ENCODE measurements around the gene CFAP99.

The CFAP99 gene

GRCh38 chr4:2432004-2432403 lies 13.2 kb downstream of the CFAP99 start:
- no peak for DNase-seq

- DNase-seq: no peak
These were observed 14.3 kb downstream of the CFAP99 start for GRCh38 chr4:2432991-2433530.

DNA sequence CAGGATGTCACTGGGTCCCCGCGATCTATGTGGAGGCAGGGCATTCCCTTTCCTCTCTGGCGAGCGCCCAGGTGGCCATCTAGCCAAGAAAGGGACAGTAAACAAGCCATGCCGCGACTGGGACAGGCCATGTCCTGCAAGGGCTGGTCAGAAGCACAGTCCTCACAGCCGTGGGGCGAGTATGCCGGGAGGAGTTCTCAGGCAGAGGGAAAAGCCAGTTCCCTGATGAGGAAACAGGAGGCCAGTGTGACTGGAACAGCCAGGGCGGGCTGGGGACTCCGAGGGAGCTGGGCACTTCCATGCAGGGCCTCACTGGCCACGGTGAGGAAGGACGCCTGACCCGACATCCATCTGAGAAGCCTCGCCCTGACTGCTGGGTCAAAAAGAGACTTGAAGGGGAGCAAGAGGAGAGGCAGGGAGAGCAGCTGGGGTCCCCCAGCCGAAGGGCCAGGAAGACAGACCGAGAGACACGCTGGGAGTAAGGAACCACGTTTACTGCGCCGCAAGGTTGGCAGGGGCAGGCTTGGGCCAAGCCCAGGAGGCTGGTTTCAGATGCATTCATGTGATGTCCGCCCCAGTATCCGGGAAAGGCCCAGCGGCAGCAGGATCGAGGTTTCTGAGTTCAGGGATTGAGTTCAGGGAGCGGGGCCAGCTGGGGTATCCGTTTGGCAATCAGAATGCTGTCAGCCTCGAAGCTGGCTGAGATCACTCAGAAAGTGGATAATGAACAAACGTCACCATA lies 15.0 kb downstream of the CFAP99 start:
- no peak for DNase-seq

DNA sequence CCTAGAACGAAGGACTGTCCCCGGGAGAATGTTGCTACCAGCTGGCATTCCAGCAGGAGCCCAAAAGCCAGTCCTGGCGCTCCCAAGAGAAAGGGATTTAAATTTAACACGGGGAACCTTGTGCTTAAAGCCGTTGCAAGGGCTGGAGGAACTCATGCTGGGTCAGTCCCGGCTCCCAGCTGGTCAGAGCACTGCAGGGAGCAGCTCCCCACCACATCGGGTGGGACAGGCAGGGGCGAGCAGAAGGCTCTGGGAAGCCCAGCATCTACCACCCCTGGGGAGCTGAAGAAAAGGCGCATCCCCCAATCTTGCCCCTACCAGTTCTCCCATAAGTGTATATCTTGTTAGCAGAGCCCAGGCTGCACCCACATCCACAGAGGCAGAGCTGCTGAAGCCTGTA lies 15.7 kb downstream of the CFAP99 start:
- DNase-seq: no peak

GRCh38 chr4:2436301-2436700 lies 17.5 kb downstream of the CFAP99 start:
- DNase-seq: no peak

DNA sequence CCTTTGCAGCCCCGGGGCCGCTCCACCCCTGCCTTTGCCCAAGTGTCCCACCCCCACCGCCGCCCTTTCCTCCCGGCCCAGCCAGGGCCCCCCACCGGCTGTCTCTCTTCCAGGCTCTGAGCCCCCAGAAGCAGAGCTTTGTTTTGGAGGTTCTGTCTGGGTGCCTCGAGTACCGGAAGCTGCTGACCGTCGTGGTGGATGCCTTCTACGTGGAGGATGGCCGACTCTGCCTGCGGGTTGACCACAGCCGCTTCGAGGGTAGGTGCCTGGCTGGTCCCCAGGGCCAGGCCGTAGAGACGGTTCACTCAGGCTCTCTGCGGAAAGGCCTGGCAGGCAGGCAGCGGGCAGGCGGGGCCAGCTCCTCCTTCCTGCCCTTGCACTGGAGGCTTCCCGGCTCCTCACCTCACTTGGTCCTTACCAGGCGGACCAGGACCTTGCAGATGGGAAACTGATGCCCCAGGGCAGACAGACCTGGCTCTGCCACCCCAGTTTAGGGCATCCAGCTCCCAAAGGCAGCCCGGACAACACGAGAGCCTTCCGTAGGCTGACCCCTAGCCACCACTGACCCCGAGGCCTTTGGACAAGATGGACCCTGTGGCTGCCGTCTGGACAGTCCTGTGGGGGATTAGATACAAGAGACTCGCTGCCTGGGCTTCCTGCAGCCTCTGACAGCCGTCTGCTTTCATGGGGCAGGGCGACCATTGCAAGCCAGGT lies 18.2 kb downstream of the CFAP99 start:
- no peak for DNase-seq

GRCh38 chr4:2437475-2438215 lies 18.9 kb downstream of the CFAP99 start:
- DNase-seq: no peak

- DNase-seq: no peak
These were observed 20.3 kb downstream of the CFAP99 start for GRCh38 chr4:2438822-2439718.

DNA sequence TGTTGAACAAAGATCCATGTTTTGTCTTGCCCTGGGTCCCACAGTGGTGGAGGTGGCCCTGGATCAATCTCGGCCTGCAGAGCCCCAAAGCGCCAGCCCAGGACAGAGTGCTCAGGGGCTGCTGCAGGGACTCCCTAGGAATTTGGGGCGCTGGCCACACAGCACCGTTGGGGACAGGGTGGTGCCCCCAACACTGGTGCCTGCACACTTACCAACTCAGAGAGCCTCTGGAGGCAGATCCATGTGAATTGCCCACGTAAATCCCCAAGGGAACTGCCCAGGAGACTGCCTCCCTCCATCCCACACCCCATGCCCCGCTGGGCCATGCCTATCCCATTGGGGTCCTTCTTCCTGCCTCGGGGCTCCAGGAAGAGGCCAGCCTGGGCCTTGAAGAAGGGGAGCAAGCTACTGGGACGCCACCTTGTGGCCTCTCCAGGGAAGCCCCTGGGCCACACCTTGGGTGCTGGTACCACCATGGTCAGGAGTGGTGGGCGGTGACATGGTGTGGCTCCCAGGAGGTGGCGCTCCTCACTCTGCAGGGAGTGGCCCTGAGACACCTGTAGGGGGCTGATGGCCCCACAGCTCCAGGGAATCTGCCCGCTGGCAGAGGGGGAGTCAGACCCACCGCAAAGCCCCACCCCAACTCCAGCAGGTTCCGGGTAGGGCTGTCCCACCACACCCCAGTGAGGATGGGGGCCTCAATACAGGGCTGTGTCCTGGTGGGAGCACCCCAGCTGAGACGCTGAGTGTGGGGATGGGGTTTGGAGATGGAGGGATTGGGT lies 22.8 kb downstream of the CFAP99 start:
- DNase-seq: no peak

DNA sequence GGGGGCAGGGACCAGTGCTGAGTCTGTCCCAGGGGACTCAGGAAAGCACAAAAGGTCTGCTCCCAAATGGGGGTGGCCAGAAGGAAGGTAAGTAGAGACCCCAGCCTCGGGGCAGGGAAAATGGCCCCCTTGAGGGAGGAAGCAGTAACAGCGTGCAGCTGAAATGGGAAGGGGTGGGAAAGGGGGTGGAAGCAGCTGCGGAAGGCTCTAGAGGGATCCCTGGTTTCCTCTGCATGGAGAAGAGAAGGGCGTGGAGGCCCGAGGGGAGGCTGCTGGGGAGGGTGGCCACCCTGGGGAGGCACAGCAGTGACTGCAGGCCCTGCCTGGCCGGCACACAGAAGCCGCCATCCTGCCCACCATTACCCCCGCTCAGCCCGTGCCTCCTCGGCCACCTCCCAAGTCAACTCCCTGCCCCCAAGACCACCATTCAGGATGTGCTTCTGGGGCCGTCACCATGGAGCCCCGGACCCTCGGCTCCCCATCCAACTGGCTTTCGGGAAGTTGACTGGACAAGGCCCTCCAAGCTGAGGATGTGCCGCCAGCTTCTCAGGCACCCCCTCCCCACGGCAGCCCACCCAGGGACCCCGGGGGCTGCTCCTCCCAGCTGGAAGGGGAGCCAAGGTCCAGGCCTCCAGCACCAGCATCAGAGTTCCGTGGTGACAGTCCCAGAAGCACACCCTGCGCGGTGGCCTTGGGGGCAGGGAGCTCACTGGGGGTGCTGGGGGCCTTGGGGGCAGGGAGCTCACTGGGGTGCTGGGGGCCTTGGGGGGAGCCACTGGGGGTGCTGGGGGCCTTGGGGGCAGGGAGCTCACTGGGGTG lies 23.6 kb downstream of the CFAP99 start:
- DNase-seq: no peak

DNA sequence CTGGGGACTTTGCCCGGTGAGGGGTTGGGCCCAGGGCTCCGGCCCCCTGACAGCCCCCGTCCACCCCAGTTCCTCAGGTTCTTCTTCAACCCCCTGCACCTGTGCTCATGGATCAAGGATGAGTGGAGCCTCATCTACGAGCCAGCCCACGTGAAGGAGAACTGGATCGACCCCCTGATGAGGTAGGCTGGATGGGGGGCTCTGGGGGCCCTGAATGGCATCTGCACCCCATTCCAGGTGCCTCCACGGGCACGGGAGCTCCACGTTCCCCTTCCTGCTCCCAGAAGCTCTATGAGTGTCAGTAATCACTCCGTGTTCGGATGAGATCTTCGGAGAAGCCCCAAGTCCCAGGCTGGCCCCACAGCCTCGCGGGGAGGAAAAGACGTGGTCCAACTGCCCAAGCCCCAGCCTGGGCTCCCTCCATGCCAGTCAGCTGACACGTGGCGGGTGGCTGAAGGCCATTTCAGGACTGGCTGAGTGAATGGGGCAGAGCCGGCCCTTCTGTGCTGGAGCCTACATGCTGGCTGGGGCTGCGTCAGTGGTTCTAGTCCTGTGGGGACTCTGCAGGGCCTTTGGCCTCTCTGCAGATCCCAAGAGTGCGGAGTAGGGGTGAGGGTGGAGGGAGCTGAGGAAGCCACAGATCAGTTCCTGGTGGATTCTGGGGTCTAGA lies 24.4 kb downstream of the CFAP99 start:
- DNase-seq: no peak

DNA sequence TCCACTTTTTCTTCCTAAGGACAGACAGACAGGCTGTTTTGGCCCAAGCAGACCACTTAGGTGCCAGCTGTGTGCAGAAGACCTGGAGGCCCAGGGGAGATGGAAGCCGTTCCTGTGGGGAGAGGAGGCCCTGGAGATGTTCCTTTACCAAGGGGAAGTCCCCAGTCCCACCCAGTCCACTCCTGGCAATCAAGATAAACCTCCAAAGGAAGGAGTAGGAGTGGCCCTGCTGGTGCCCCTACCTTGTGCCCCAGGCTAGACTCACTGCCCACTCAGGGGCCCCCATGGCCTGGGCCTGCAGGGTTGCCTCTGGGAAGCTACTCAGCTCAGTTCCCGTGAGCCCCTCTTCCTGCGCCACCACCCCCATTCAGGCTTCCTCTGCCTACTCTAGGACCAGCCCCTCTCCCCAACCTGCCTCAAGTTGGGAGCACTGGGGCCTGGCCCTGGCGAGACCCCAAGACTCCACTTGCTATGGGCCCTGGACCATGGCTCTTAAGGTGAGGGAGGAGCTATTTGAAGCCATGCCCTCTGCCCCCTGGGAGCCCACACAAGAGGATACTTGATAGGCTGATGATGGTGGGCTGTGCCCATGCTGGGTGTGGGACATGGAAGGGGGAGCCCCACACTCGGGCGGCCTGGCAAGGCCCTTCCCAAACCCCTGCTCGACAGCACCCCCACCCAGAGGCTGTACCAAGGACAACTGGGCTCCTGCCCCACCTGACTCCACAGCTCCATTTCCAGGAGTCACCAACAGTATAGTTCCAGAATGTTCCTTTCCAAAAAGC lies 25.4 kb downstream of the CFAP99 start:
- DNase-seq: no peak

DNA sequence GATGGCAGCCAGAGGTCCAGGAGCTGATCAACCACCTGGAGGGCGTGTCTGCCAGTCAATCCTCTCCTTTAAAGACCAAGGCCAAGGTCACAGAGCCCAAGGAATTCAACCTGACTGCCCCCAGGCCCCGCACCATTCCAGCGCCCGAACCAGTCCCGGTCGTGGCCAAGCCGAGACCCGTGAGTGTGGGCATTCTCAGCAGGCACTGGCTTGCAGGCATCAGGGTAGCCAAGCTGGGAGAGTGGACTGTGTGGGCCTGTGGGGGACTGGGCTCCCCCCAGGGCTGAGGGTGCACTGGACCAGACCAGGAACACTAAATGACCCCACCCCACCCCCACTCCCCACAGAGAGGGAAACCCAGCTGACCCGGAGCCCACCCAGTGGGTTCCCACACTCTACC lies 26.4 kb downstream of the CFAP99 start:
- DNase-seq: no peak

DNA sequence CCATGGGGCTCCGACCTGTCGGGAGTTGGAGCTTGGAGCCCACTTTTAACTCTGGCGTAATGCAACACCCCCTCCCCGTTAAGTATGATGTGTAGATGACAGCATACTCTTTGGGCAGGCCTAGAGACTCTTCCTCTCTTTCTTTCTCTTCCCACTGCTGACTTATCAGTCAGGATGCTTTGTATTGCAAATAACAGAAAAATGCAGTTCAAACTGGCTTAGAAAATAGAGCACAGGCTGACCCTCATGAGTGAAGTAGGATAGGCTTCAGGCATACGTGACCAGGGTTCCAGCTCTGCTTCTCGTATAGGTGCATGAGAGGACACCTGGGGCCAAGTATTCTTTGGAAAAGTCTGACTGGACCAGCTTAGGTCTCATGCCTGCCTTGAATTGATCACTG lies 26.8 kb downstream of the CFAP99 start:
- DNase-seq: no peak

GRCh38 chr4:2446656-2447564 lies 28.2 kb downstream of the CFAP99 start:
- DNase-seq: no peak

DNA sequence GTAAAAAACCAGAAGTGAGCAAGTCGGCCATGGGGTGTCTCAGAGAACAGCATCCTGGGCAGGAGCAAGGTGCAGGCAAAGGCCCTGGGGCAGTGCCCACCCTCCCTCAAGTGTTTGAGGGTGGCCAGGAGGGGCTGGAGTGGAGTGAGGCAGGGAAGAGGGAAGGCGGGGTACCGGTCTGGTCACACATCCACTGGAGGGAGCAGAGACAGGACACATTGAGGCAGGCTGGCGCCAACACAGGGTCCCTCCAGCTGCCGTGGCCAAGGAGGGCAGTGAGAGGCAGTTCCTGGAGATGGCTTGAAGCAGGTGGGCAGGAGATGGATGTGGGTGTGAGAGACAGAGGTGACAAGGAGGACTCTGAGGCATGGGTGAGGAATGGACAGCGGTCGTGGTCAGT lies 29.8 kb downstream of the CFAP99 start:
- DNase-seq: no peak

- no peak for DNase-seq
These were observed 30.3 kb downstream of the CFAP99 start for GRCh38 chr4:2449051-2449450.

Data from SIG-M5 (cell line).